Cardiac fibroblast (primary cell): Measurements from ENCODE around the gene ITGB3.
"Not testable (repeated sequence)": the region's sequence is repeated elsewhere in the genome, so short reads cannot be mapped to it uniquely, and the experiment has no call there.

Experiments
- DNase-seq, 2 donors: peaks; one replicate each; pipeline versions ENCODE4 v3.0.0 to v3.0.0-alpha.2; 2010; ENCODE audit warnings: low read depth in 2 of 2
- H3K4me3 ChIP-seq, 2 donors: replicated peaks in 1 of 2; 1 replicate in 1 of 2; 2 replicates in 1 of 2; pipeline ENCODE4 v1.5.1; 2011; ENCODE audit warnings: low read depth in 2 of 2, low read length in 2 of 2, mild to moderate bottlenecking in 2 of 2, moderate library complexity in 1 of 2
- TF ChIP-seq, protein P1 (sequence below): IDR thresholded peaks from one replicate; pipeline ENCODE4 v1.5.1; 2011; ENCODE audit warnings: low read depth, mild to moderate bottlenecking, low read length, inconsistent platforms

Gene ITGB3

DNA sequence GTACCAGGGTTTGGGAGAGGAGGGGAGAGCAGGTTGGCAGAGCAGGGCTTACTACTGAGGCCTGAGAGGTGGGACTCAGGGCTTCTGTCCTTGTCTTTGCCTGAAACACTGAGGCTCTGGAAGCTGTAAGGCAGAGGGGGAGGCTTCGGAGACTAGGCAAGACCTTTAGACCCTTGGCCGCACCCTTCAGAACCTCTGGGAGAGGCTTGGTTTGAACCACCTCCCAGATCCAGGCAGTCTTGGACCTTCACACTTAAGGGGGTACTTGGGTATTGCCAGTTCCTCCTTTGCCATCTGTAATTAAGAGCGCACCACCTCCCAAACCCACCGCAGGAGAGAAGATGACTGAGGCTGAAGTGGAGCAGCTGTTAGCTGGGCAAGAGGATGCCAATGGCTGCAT, 31.6 kb upstream of the ITGB3 start:
- TF ChIP-seq, protein P1, sequence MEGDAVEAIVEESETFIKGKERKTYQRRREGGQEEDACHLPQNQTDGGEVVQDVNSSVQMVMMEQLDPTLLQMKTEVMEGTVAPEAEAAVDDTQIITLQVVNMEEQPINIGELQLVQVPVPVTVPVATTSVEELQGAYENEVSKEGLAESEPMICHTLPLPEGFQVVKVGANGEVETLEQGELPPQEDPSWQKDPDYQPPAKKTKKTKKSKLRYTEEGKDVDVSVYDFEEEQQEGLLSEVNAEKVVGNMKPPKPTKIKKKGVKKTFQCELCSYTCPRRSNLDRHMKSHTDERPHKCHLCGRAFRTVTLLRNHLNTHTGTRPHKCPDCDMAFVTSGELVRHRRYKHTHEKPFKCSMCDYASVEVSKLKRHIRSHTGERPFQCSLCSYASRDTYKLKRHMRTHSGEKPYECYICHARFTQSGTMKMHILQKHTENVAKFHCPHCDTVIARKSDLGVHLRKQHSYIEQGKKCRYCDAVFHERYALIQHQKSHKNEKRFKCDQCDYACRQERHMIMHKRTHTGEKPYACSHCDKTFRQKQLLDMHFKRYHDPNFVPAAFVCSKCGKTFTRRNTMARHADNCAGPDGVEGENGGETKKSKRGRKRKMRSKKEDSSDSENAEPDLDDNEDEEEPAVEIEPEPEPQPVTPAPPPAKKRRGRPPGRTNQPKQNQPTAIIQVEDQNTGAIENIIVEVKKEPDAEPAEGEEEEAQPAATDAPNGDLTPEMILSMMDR: no peak
- no peak for DNase-seq
- no peak overlapping the region for H3K4me3 ChIP-seq

DNA sequence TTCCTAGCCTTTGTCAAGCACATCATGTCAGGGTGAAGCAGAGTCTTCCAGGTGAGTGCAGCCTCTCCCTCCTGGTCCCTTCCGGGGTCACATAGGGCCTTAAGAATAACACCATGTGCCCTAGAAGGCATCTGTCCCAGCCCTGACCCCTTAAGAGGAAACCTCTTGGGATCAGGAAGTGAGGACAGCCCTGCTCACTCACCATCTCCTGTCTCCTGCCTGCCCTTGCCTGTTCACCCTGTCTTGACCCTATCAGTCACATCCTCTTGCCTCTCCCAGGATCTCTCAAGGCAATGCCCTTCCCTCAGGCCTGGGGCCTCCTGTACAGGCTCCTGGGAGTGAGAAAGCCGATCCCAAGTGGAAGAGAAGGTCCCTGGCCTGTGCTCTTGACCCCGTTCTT, 30.6 kb upstream of the ITGB3 start:
- TF ChIP-seq, protein P1: no peak
- peak in 1 of 2 donors; percentile 40 for DNase-seq
- H3K4me3 ChIP-seq: no peak overlapping the region

DNA sequence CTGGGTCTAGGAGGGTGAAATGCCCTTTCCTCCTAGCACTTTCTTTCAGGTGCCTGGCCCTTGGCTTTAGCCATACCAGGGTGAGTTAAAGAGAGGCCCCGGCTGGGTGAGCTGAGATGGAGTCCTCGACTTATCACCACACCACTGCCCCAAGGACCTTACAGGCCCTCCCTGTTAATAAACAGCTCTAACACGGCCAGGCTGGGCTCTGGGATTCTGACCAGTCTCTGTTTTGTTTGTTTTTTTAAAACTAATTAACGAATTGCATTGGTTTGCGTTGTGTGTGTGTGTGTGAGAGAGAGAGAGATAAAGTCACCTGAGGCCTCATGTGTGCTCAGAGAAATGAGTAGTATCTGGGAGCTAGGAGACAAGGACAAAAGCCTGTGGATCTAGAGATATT, 30.2 kb upstream of the ITGB3 start:
- no peak overlapping the region for H3K4me3 ChIP-seq
- no peak for DNase-seq
- TF ChIP-seq, protein P1: no peak

DNA sequence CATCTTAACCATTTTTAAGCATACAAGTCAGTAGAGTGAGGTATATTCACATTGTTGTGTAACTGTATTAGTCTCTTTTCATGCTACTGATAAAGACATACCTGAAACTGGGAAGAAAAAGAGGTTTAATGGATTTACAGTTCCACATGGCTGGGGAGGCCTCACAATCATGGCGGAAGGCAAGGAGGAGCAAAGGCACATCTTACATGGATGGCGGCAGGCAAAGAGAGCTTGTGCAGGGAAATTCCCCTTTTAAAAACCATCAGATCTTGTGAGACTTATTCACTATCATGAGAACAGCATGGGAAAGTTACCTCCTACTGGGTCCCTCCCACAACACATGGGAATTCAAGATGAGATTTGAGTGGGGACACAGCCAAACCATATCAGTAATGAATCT, 29.6 kb upstream of the ITGB3 start:
- H3K4me3 ChIP-seq, DNase-seq: not testable (repeated sequence)

DNA sequence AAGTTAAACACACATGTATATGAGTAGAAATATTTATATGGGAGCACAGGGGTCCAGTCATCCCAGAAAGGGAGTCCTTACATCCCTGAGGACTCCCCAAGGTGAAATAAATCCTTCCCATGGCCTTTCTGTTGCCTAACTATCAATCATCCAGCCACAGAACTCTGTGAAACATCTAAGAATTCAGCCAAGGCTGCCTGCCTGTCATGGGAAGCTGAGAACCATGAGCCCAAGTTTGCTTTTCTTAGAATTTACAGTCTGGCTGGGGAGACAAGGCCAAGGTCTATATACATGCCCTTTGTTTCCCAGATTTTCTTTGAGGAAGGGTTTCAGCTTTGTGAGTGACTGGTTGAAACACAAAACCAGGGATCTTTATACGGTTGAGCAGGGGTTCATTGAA, 28.7 kb upstream of the ITGB3 start:
- no peak for DNase-seq
- TF ChIP-seq, protein P1: no peak
- no peak overlapping the region for H3K4me3 ChIP-seq

DNA sequence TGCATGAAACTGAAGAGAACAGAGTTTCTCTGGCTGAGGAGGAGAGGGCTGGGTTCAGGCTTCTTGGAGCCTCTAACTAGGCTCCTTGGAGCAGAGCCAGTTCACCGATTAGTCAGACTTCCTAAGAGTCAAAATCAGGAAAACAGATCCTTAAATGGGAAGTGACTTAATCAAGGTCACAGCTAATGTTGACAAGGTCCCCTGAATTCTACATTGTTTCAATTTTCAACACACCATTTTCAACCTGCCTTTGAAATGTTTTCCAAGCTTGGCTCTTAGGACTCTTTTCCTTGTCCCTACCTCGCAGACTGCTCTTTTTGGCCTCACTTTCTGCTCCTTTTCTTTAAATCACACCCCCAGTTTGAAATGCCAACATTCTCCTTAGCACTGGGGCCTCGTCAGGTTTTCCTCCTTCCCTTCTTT, 28.2 kb upstream of the ITGB3 start:
- TF ChIP-seq, protein P1: no peak
- DNase-seq: peak; percentile 90 to 97
- H3K4me3 ChIP-seq: no peak overlapping the region

DNA sequence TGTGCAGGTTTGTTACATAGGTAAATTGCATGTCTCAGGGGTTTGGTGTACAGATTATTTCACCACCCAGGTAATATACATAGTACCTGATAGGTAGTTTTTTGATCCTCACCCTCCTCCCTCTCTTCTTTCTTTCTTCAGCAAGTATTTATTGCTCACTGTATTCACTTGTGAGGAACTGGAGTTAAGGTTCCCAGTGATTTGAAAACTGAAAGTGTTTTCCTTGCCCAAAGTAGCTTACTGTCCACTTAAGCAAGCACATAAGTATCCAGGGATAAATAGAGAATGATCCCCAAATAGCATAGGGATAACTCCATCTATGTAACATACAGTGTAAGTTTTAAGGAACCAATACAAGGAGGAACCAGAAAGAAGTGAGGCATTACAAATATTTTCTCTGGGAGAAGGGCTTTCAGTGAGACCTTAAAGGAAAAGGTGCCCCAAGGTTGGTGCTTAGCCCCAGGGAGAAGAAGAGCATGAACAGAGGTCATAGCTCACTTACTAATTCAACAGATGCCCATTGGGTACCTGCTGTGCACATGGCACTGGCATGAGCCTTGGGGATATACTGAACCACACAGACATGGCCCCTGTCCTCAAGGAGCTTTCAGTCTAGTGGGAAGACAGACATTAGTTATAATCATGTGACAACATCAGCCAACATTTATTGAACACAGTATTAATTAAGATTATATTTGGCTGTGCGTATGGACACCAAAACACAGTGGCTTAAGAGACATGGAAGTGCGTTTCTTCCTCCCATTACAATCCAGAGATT, 27.5 kb upstream of the ITGB3 start:
- peak; percentile 35 for DNase-seq
- H3K4me3 ChIP-seq: no peak overlapping the region
- TF ChIP-seq, protein P1: no peak
